Prostate gland (tissue), 2 donors: ENCODE results near the gene CSTF3. TPM values are rescaled to one million over a fixed set of nuclear protein-coding genes. Genes with fewer than 3 reads are reported as not detected.
A peak's percentile ranks its signal among the peaks of the same experiment; 100 is the strongest.
"Not testable (repeated sequence)": the region's sequence is repeated elsewhere in the genome, so short reads cannot be mapped to it uniquely, and the experiment has no call there.

Experiments
- DNase-seq: peaks from one replicate; pipeline ENCODE4 v3.0.0-alpha.2; 2019; ENCODE audit warnings: low spot score
- H3K27ac ChIP-seq, 2 donors: fragments of 200-600 bp; sonication (generic); 2 replicates each; pipeline ENCODE4 v1.5.1; 2017 to 2019
- H3K27me3 ChIP-seq: fragments of 200-600 bp; sonication (generic); replicated peaks from 2 replicates; pipeline ENCODE4 v1.5.1; 2019; ENCODE audit not compliant: insufficient read depth
- H3K36me3 ChIP-seq, 2 donors: fragments of 200-600 bp; sonication (generic); 1 replicate in 1 of 2; 2 replicates in 1 of 2; pipeline versions ENCODE4 v1.5.1 to v1.8.1; 2017 to 2019
- H3K4me1 ChIP-seq: fragments of 200-600 bp; sonication (generic); replicated peaks from 2 replicates; pipeline ENCODE4 v1.5.1; 2019
- H3K4me3 ChIP-seq, 2 donors: fragments of 200-600 bp; sonication (generic); 2 replicates each; pipeline ENCODE4 v1.5.1; 2017 to 2019
- H3K9me3 ChIP-seq: fragments of 200-600 bp; sonication (generic); 2 replicates; pipeline ENCODE4 v1.5.1; 2017
- CTCF ChIP-seq, 4 experiments: fragments of 200-600 bp in 2 of 4; fragments of 450-650 bp in 2 of 4; sonication (generic) in 2 of 4; IDR thresholded peaks; 1 replicate in 3 of 4; 2 replicates in 1 of 4; pipeline ENCODE4 v1.5.1; 2016 to 2019; ENCODE audit warnings: antibody characterized with exemption in 4 of 4, mild to moderate bottlenecking in 2 of 4, moderate library complexity in 2 of 4
- POLR2A ChIP-seq: fragments of 450-650 bp; IDR thresholded peaks from one replicate; pipeline ENCODE4 v1.6.1; 2016; ENCODE audit warnings: antibody characterized with exemption, mild to moderate bottlenecking
- POLR2AphosphoS5 ChIP-seq: sonication (generic); formaldehyde crosslinking; IDR thresholded peaks from one replicate; pipeline ENCODE4 v1.6.1; 2017; ENCODE audit warnings: antibody characterized with exemption
- WGBS: methylation state at CpG from one replicate; pipeline ENCODE4 v1.1.5; 2018; 5-methylcytosine and 5-hydroxymethylcytosine counted together
- intact Hi-C: fragments of 100-400 bp; cut with DNase I; formaldehyde crosslinking; loops from one replicate; pipeline ENCODE4 v1.14.2; 2022
- total RNA-seq, 2 donors: library from RNA; depleted of rRNA; stranded (reverse); fragments of >200 nt; gene quantifications; one replicate each; pipeline ENCODE4 v1.1.0, GENCODE V29; 2016

The CSTF3 gene
- total RNA-seq, 2 donors from 2014 or later, result 12.5 to 13.3 TPM

- 60% methylated on average over 2 of the region's 2 CpGs for WGBS
- peak; percentile 21 for DNase-seq
- H3K27ac ChIP-seq, result no peak overlapping the region
- no peaks in the 10 kb centered on the region for H3K9me3 ChIP-seq
- no peaks in the 10 kb centered on the region for H3K36me3 ChIP-seq
- no peak overlapping the region for H3K4me3 ChIP-seq
- no peaks in the 10 kb centered on the region for H3K4me1 ChIP-seq
- intact Hi-C loops, result no loop called here
- no peaks in the 10 kb centered on the region for H3K27me3 ChIP-seq
- TF ChIP-seq POLR2AphosphoS5 (peak; percentile 41), CTCF (IDR thresholded peaks at IDR 0.05) (no peak)
Measured at GRCh38 chr11:33128739-33129138, 32.5 kb downstream of the CSTF3 start.

DNA sequence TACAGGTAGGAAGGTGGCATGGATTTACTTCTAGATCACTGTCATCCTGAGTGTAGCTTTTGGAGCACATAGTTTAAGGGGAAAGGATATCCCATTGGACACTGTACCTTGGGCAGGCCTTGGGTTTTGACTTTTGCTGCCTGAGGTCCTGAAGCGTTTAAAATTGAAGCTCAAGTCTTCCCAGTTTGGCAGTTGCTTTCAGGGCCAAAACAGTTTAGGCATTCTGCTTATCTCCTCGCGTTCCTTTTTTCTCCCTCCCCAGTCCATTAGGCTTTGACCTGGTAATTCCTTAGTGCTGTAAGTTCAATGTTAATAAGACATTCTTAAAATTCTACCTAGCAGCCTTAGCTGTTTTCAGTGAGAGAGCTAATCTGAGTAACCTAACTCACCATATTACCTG lies 35.7 kb downstream of the CSTF3 start:
- Histone ChIP-seq H3K4me3 (no peak overlapping the region), H3K27me3 (no peaks in the 10 kb centered on the region), H3K36me3 (no peaks in the 10 kb centered on the region), H3K9me3 (no peaks in the 10 kb centered on the region), H3K27ac (no peak overlapping the region), H3K4me1 (no peaks in the 10 kb centered on the region)
- WGBS, result 94% methylated on average over 3 of the region's 3 CpGs
- no peak for DNase-seq
- intact Hi-C loops, result no loop called here
- no peak for TF ChIP-seq POLR2AphosphoS5
- TF ChIP-seq POLR2A, result no peak
- no peak for TF ChIP-seq CTCF (IDR thresholded peaks at IDR 0.05)

GRCh38 chr11:33125025-33125424 lies 36.3 kb downstream of the CSTF3 start:
- TF ChIP-seq POLR2A (no peak), POLR2AphosphoS5 (no peak), CTCF (IDR thresholded peaks at IDR 0.05) (no peak)
- 98% methylated on average over 2 of the region's 2 CpGs for WGBS
- DNase-seq, result no peak
- no peaks in the 10 kb centered on the region for H3K9me3 ChIP-seq
- H3K36me3 ChIP-seq, result no peaks in the 10 kb centered on the region
- H3K27ac ChIP-seq, result no peak overlapping the region
- no peak overlapping the region for H3K4me3 ChIP-seq
- no peaks in the 10 kb centered on the region for H3K4me1 ChIP-seq
- intact Hi-C loops, result no loop called here
- H3K27me3 ChIP-seq, result no peaks in the 10 kb centered on the region

GRCh38 chr11:33122696-33123095 lies 38.6 kb downstream of the CSTF3 start:
- WGBS, result 94% methylated on average over 1 of the region's 1 CpG
- not testable (repeated sequence) for DNase-seq

DNA sequence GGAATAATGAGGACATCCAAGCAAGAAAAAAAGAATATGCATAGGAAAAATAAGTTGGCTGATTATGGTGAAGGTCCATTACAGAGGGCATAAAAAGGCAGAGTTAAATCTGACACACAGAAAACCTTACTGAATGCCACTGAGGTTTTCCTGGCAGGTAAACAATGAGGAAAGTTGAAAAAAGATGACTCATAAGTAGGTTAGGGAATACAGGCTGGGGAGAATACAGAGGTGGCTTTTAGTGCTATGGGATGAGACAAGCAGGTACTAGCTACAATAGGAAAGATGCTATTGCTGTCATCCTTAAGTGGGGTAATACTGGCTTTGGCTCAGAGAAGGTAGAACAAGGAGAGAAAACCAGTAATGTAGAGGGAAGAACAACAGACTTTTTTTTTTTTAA lies 44.7 kb downstream of the CSTF3 start:
- TF ChIP-seq CTCF (IDR thresholded peaks at IDR 0.05), result no peak
- TF ChIP-seq POLR2AphosphoS5, result no peak
- TF ChIP-seq POLR2A, result no peak
- H3K4me1 ChIP-seq, result no peaks in the 10 kb centered on the region
- no peaks in the 10 kb centered on the region for H3K36me3 ChIP-seq
- H3K9me3 ChIP-seq, result no peaks in the 10 kb centered on the region
- intact Hi-C loops, result no loop called here
- no peak overlapping the region for H3K4me3 ChIP-seq
- no peaks in the 10 kb centered on the region for H3K27me3 ChIP-seq
- DNase-seq, result no peak
- no peak overlapping the region for H3K27ac ChIP-seq

More at GRCh38 chr11:33122696-33123095, 38.6 kb downstream of the CSTF3 start:
- H3K36me3 ChIP-seq, H3K4me3 ChIP-seq, intact Hi-C loops, H3K9me3 ChIP-seq, H3K27me3 ChIP-seq, H3K4me1 ChIP-seq, H3K27ac ChIP-seq: not testable (repeated sequence)
